Cerebellar cortex (tissue), 1 donor: ENCODE measurements around the gene MOV10.

Experiments used
- DNase-seq: peaks from one replicate; pipeline ENCODE4 v3.0.0-alpha.2; 2015; ENCODE audit warnings: low spot score

MOV10 gene

DNA sequence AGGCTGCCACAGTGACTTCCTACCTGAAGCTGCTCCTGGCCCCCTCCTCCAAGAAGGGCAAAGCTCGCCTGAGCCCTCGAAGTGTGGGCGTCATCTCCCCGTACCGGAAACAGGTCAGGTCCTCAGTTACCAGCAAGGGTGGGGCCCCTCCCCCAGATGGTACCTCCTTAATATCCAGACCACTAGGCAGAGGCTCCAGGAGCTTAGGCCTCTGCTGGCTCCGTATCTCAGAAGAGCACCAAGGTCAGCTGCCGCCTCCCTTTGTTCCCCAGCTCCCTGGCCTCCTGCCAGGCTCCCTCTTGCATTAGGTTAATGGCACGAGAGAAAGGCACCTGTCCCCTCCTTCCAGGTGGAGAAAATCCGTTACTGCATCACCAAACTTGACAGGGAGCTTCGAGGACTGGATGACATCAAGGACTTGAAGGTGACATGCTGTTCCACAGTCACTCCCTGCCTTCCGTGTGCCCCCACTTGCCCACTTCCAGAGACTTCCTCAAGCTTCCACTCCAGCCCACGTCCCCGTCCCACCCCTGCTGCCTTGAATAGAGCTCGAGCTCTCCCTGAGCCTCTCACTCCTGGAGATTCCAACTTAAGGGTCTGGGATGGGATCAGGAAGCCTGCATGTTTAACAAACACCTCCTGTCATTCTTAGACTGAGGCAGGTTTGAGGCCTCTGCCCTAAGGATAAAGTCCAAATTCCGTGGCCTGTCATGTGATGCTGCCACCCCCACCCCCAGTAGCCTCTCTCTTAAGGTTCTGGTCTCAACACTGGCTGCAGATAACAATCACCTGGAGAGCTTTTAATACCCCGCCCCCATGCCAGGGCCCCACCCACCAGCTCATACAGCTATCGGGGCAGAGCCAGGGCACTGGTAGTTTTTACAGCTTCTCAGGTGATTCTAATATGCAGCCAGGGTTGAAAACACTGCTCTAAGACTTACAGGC, 24.2 kb downstream of the MOV10 start:
- DNase-seq = no peak

DNA sequence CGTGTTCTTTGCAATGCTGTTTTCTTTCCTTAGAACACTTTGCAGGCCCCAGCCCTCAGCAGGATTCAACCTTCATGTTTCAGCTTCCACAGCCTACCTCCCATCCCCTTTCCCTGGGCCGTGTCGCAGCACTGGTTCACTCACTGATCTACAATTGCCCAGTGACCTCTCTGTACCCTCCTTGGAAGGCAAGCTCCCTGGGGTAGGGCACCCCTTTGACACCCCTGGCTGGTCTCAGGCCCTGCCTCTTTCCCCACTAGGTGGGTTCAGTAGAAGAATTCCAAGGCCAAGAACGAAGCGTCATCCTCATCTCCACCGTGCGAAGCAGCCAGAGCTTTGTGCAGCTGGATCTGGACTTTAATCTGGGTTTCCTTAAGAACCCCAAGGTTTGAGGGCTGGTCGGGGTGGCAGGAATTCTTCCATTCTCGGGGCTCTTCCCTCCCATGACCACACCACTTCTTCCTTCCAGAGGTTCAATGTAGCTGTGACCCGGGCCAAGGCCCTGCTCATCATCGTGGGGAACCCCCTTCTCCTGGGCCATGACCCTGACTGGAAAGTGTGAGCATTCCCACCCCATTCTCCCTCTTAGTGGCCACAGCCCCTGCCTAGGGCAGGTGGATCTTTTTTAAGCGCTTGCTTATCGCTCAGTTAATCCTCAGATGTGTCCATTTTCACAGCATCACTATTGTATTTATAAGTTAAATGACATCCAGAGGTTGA, 25.1 kb downstream of the MOV10 start:
- no peak for DNase-seq

DNA sequence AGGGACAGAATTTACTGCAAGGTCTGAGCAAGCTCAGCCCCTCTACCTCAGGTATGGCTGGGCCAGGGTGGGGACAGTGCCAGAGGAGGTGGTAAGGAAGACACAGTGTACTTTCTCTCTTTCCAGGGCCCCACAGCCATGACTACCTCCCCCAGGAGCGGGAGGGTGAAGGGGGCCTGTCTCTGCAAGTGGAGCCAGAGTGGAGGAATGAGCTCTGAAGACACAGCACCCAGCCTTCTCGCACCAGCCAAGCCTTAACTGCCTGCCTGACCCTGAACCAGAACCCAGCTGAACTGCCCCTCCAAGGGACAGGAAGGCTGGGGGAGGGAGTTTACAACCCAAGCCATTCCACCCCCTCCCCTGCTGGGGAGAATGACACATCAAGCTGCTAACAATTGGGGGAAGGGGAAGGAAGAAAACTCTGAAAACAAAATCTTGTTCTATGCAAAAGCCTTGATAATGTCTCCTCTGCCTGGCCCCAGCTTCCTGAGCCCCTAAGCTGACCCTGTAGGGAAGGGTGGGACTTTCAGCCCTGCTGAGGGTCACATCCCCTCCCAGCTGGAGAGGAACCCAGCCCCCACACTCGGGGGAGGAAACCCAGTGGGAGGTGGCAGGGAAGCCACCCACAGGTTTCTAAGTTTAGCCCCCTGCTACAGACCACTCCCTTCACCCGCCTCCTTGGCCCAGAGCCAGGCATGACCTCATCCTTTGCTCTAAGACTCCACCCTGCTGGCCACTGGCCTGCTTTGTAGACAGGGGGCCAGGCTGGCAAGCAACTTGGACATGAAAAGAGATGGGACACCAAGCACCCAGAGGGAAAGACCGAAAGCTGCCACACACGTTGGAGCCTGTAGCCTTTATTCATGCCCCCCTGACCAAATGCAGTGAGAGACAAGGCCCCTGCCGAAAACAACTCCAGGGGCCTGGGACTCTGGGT, 26.1 kb downstream of the MOV10 start:
- DNase-seq = peak; percentile 77

DNA sequence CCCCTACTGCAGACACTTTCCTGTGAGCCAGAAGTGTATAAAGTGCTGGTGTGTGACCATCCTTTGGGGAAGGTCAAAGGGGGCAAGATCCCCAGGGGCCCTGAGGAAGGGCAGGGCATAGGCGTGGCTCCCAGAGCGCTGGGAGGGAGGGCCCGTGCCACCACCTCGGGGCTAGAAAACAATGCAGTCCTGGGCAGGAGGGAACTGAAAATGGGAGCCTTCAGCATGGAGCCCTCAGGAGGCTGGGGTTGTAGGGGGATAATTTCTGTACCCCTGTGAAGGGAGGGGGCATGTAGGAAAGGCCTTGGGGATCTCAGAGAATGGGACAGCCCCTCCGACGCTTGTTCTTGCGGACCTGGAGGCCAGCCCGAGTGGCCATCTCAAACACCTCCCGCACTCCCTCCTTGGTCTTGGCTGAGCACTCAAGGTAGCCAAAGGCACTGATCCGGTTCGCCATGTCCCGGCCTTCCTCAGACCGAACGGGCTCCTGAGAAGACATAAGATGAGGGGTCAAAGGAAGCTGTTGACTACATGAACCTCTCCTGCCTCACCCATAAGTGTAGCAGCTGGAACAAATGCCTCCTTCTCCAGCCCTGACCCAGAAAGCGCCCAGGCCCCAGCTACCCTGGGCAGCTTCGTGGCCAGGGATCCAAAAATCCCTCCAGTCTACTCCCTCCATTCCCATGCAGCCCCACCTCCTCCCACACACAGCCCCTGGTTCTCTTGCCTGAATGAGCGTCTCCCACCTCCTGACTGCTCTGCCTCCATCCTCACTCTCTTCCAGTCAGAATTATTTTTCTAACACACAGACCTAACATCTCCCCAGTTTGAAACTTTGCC, 27.0 kb downstream of the MOV10 start:
- DNase-seq = no peak

DNA sequence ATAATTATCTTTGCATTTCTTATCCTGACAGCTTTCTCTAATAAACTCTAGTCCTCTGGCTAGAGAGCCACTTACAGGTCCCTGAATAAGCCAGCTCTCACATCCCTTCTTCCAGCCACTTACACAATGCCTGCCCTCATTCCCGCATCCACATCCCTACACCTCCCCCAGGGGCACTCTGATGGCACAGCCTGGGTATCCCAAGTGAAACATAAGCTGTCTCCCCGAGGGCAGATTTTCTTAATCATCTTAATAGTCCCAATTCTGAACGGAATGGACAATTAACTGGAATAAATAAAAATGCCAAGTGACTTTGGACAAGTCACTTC, 27.6 kb downstream of the MOV10 start:
- no peak for DNase-seq

DNA sequence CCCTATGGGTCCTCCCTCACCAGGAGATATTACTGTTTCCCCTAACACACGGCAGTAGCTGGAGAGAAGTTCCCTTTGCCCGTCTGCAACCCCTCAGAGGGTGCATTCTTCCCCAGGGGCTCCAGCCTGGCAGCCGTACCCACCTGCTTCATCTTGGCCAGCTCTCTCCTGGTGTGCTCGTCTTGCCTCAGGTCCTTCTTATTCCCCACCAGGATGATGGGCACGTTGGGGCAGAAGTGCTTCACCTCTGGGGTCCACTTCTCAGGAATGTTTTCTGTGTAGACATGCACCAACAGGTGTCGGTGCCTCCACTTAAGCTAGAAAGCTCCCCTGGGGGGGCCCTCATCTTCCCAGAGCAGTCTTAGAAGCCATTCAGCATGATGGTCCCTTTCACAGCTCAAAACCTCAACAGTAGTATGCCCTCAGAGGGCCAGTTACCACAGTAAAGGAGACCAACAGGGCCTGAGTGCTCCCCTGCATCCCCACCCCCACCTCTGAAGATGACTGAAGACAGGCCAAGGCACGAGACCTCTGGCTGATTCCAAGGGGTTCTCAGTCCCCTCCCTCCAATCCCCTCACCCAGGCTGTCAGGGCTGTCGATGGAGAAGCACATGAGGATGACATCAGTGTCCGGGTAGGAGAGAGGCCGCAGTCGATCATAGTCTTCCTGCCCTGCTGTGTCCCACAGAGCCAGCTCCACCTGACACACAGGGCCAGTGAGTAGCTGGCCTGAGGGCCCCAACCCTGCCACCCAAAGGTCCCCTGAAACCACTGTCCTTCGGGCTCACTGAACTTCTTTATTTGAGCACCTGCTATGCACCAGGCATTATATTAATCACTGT, 28.2 kb downstream of the MOV10 start:
- DNase-seq = no peak

DNA sequence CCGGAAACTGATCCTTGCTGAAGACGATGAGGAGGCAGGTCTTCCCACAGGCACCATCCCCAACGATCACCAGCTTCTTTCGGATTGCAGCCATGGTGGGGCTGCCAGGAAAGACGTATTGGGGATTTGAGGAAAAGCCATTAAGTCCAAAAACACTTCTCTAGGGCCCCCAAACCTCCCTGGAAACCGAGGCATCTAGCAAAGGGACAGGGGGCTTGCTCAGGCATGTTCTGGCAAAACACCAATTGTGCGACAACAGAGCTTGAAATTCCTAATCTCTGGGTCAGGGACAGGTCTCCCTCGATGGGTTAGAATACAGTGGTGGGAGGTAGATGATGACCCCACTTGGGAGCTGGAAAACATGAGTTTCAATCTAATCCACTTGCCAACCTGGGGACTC, 29.2 kb downstream of the MOV10 start:
- no peak for DNase-seq

DNA sequence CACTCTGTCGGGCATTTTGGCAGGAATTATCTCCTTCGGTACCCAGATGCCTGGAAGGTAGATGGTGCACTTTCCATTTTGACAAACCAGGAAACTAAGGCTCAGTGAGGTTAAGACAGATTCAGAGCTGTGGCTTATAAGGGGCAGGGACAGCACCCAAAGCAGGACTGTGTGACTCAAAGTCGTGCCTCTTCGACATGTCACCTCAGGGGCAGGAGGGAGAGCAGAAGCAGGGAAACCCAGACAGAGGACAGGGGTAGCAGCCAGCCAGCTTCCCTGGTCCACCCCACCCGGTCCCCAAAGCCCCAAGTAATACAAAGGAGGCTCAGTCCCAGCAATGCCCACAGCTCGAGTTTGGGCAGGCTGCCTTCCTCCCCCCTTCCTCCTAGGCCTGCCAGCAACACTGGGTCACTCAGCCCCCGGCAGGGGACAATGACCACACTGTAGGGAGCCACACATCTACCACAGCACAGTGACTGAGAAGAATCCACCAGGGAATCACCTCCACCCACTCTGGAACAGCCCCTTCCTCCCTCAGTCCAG, 30.0 kb downstream of the MOV10 start:
- no peak for DNase-seq

DNA sequence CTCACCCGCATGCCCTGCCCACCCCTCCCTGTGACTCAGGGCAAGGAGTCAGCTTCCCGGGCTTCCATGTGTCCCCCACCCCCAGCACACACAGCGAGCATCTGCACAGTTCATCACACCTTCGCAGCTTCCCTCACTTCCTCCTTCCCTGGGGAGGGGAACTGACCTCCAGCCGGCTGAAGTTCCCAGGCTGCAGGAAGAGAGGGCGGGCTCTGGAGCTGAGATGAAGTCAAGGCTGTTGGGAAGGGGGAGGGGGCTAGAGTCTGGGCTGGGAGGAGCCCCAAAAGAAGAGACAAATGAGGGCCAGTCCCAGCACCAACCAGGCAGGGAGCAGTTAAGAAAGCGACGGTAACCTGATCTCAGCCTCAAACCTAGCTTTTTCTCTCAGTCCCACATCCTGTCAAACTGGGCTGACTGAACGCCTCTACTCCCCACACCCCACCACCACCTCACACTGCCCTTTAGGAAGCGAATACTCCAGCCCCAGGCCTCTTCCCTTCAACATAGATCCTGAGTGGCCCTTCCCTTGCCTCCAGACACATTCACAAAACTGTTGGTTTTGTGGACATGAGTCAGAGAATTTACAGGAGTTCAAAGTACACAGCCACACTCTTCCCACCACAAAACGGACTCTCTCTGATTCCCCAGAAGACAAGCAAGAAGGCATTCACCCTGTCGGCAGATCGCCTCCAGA, 30.6 kb downstream of the MOV10 start:
- peak; percentile 88 for DNase-seq

DNA sequence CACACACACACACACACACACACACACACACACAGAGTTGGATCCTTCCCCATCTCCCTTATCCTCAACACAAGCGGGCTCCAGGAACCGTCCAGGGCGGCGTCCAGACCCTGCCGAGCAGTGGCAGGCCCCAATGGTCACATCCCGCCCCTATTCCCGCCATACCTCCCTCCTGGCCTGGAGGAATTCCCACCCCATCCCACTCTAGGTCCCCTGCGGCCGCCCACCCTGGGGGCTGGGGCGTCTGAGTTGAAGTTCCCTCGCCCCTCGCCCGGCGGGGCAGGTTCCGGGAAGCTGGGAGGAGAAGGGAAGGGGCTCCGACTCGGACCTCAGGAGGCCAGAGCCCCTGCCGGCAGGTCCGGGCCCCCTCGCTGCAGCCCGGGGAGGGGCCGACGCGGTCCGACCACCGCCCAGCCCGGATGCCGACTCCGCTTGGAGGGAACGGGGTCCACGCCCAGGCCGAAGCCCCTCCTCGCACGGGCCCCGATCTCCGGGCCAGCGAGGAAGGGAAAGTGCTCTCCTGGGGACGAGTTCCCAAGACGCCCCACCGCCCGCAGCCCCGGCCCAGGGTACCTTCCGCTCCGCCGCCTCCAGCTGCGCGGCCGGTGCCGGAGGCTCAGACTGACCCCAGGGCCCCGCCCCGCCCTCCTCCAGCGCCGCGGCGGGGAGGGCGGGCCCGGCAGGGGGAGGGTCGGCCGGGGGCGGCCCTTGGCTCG, 32.2 kb downstream of the MOV10 start, which contains the start of gene RHOC:
Gene RHOC (minus strand): TSS at position 623 of the 716 bp plus-strand sequence. CDS start 3,328 bp downstream, outside the sequence.
- DNase-seq = no peak

DNA sequence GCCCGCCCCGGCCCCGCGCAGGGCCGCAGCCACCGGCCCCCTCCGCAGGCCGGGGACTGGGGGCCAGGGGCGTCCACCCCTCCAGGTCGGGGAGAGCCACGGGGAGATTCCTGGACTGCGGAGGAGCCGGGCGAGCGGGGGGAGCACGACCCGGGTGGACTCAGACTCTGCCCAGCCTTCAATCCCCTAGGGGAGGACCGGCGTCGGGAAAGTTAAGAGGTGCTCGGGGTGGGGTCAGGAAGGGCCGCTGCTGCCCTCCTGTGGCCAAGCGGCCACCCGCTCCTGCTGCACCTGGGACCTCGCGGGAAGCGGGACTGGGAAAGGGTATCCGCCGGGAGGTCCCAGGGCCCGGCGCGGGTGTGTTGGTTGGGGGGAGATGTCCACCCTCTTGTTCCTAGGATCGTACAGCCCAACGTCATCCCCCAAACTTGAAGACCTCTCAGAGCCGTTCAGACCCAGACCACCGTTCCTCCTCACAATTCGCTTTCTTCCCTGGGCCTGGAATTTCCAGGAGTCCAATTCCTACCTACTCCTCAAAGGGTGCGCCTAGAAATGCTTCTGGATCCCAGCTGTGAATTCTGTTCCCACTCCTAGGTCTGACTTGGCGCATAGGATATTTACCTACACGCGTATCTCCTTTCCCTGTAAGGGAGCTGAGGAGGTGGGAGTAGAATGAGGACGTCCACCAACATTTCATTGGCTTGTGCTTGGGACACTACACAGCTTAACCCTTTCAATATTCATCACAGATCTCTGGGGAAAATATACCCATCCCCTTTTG, 33.0 kb downstream of the MOV10 start:
- DNase-seq = peak; percentile 78

DNA sequence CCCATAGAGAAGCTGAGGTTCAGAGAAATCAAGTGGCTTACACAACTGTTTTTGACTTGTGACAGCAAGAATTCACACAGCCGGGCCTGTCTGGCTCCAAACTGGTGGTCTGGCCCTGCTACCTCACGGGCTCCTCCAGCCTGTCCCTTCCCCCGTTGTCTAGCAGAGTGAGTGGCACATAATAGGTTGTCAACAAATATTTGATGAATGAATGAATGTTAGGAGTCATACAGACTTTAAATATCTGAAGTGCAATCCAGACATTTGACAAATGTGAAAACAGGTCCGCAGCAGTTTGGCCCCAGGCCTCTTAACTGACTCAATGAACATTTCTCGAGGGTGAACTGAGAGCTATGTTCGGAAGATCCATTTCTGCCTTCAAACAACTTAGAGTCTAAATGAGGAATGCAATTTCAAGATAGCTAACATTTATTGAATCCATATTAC, 33.6 kb downstream of the MOV10 start:
- DNase-seq = no peak

DNA sequence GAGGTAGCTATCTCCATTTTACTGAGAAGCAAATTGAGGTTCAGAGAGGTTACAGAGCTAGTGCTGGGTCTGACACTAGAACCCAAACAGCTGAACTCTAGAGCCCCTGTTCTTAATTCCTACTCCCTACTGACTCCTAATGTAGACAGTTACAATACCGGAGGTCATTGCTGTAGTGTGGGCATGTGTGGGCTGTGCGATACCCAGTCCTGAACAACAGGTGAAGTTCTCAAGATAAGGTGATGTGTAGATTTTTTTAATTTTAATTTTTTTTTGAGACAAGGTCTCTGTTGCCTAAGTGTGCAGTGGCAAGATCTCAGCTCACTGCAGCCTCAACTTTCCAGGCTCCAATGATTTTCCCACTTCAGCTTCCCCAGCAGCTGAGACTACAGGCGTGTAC, 34.0 kb downstream of the MOV10 start:
- no peak for DNase-seq

DNA sequence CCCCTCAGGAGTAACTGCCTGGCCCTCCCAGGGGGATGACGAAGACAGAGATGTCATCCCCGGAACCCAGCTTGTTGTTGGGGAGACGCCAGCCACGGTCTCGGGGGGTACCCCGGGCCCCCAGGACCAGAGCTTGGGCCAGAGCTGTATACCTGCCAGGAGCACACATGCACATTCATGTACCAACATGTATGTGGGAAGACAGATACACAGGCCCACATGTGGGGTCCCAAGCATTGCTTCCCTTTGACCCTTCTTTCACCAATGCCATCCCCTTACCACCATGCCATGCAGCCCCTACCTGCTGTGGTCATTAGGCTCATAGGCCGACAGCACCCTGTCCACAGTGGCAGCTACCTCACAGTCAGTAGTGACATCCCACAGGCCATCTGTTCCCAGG, 35.7 kb downstream of the MOV10 start:
- DNase-seq = no peak

DNA sequence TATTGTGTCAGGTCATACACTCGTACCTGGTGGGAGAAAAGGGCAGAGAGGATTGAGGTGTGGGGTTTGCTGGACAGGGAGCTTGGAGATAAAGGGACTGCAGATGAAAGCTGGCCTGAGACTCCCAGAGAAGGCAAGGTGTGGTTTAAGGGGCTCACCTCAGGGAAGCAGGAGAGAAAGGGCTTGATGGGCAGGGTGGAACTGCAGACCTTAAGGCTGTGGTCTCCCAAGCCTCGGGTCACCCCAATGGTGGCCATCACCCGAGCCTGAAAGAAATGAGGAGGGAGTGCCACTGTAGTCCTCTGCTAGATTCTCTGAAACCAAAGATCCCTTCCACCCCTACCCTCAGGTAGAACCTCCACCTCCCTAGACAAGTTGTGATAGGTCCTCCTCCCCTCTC, 36.1 kb downstream of the MOV10 start:
- no peak for DNase-seq

DNA sequence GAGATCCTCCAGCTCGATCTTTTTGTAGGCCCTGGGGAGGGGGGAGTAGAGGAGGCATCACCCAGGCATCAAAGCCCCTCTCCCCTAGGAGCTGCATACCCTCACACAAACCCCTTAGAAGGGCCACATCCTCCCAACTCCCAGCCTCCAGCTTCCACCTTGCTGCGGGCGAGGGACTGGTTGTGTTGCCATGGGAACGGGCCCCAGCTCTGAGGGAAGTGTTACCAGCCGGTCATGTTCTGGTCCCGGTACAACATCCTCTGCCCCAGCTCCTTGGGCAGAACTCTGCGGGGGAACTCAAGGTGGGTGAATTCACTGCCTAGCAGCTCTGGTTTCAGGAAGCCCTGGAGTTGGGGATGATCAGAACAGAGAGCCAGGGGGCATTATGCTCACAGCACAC, 36.6 kb downstream of the MOV10 start:
- no peak for DNase-seq

DNA sequence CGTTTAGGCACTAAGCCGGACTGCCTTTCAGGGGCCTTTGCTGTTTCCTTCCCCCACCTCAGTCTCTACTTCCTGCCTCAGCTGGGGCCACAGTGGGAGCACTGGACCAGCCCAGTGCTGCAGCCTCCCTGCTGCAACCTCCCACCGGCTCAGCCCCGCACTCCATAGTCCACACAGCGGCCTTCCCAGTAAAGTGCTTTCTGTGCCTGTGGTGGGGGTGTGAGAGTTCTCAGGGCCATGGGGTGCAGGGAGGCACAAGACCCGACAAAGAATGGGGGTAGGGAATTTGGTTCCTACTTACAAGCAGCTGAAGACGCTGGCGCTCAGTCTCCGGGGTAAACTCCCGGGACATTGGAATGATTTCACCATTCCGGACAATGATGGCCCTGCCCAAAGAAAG, 37.2 kb downstream of the MOV10 start:
- DNase-seq = no peak

DNA sequence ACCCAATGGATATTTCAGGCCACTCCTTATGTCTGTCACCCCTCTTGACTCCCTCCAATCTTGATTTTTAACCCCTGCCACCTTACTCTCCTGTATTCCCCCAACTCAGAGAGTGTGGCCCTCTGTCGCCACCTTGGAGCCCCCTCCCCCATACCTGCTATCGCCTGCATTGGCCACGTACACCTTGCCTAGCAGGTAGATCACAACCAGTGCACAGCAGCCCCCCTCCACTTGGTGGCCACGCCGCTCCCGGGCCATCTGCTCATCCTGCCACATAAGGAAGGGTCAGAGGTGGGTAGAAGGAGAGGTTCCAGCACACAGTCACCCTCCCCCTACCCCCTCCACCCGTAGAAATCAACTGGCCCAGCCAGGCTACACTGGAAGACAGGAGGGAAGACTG, 37.7 kb downstream of the MOV10 start:
- DNase-seq = no peak
